Keratinocyte (primary cell): ENCODE data around the gene LMOD2. TPM values are rescaled to one million over a fixed set of nuclear protein-coding genes. Genes with fewer than 3 reads are reported as not detected.

ENCODE experiments used
- DNase-seq: peaks from one replicate; pipeline ENCODE4 v3.0.0-alpha.2; 2011; ENCODE audit warnings: low read depth, missing footprints, low spot score
- FAIRE-seq: peaks from 2 replicates; lab custom pipeline; 2011; peaks lifted over from hg19 to GRCh38; lab: Jason Lieb, UNC
- H2AFZ ChIP-seq: 2 replicates; pipeline ENCODE4 v1.6.0; 2012; ENCODE audit warnings: low read length, control low read depth, inconsistent platforms; ENCODE audit not compliant: control insufficient read depth
- H3K27ac ChIP-seq: 2 replicates; pipeline ENCODE4 v1.5.1; 2011; ENCODE audit warnings: low read length; ENCODE audit not compliant: control insufficient read depth, insufficient read depth
- H3K27me3 ChIP-seq: 3 replicates; pipeline ENCODE4 v1.6.0; 2011; ENCODE audit warnings: low read length; ENCODE audit not compliant: control insufficient read depth, insufficient read depth; ENCODE audit errors: extremely low read depth
- H3K36me3 ChIP-seq, 2 experiments: 2 replicates in 1 of 2; 3 replicates in 1 of 2; pipeline ENCODE4 v1.5.1; 2011; ENCODE audit warnings: low read length in 2 of 2, mild to moderate bottlenecking in 1 of 2; ENCODE audit not compliant: control insufficient read depth in 2 of 2, insufficient read depth in 2 of 2; ENCODE audit errors: extremely low read depth in 1 of 2
- H3K4me1 ChIP-seq: 3 replicates; pipeline ENCODE4 v1.5.1; 2011; ENCODE audit warnings: low read length; ENCODE audit not compliant: control insufficient read depth, insufficient read depth; ENCODE audit errors: extremely low read depth
- H3K4me2 ChIP-seq: 3 replicates; pipeline ENCODE4 v1.6.0; 2011; ENCODE audit warnings: low read depth, low read length; ENCODE audit not compliant: control insufficient read depth, insufficient read depth; ENCODE audit errors: extremely low read depth
- H3K4me3 ChIP-seq, 3 experiments: fragments of 200-600 bp in 1 of 3; sonication (generic) in 1 of 3; 2 replicates in 2 of 3; 3 replicates in 1 of 3; pipeline ENCODE4 v1.5.1; 2011 to 2016; ENCODE audit warnings: low read length in 3 of 3, mild to moderate bottlenecking in 3 of 3, control low read depth in 2 of 3, inconsistent platforms in 1 of 3, low read depth in 1 of 3, mixed read lengths in 1 of 3, mixed run types in 1 of 3, moderate library complexity in 1 of 3; ENCODE audit not compliant: control insufficient read depth in 2 of 3, insufficient read depth in 2 of 3; ENCODE audit errors: extremely low read depth in 1 of 3
- H3K79me2 ChIP-seq: 2 replicates; pipeline ENCODE4 v1.6.0; 2012; ENCODE audit warnings: low read length; ENCODE audit not compliant: control insufficient read depth, insufficient read depth
- H3K9ac ChIP-seq: 3 replicates; pipeline ENCODE4 v1.6.0; 2011; ENCODE audit warnings: low read length; ENCODE audit not compliant: control insufficient read depth, insufficient read depth; ENCODE audit errors: extremely low read depth
- H3K9me1 ChIP-seq: 3 replicates; pipeline ENCODE4 v1.6.0; 2011; ENCODE audit warnings: low read length; ENCODE audit not compliant: control insufficient read depth, insufficient read depth; ENCODE audit errors: extremely low read depth
- H3K9me3 ChIP-seq: 2 replicates; pipeline ENCODE4 v1.5.1; 2012; ENCODE audit warnings: low read depth, low read length; ENCODE audit not compliant: control insufficient read depth
- H4K20me1 ChIP-seq: 3 replicates; pipeline ENCODE4 v1.6.0; 2011; ENCODE audit warnings: low read length; ENCODE audit not compliant: control insufficient read depth, insufficient read depth; ENCODE audit errors: extremely low read depth
- CTCF ChIP-seq, 3 experiments: IDR thresholded peaks in 1 of 3; conservative IDR thresholded peaks in 1 of 3; optimal IDR thresholded peaks in 1 of 3; 2 replicates in 2 of 3; 3 replicates in 1 of 3; pipeline versions ENCODE3 to v1.5.1; 2011; ENCODE audit warnings: low read length in 3 of 3, mild to moderate bottlenecking in 3 of 3, moderate library complexity in 2 of 3, control low read depth in 1 of 3, inconsistent platforms in 1 of 3; ENCODE audit not compliant: insufficient read depth in 2 of 3; ENCODE audit errors: extremely low read depth in 1 of 3
- EZH2 ChIP-seq: IDR thresholded peaks from one replicate; pipeline ENCODE4 v1.6.1; 2012; ENCODE audit warnings: inconsistent platforms, mild to moderate bottlenecking, low read length, moderate library complexity
- dilution Hi-C: fragments of 300-500 bp; cut with MboI; formaldehyde crosslinking; loops from one replicate; pipeline ENCODE4 v1.7.0; 2020; ENCODE audit warnings: low sequenced_read_pairs; ENCODE audit not compliant: extremely low pct_ligation_motif_present
- polyA plus RNA-seq, 5 experiments: library from polyadenylated mRNA; depleted of rRNA in 3 of 5; stranded (reverse) in 3 of 5; stranded (forward) in 1 of 5; unstranded in 1 of 5; fragments of >200 nt; gene quantifications; 1 replicate in 1 of 5; 2 replicates in 3 of 5; 3 replicates in 1 of 5; pipeline versions ENCODE4 v1.2.1 to v1.2.3, GENCODE V29; 2011 to 2012; ENCODE audit warnings: missing spikeins in 2 of 5, low read depth in 1 of 5, low replicate concordance in 1 of 5

Gene LMOD2
- polyA plus RNA-seq, 1 donor (not counting 4 experiments of a cell fraction or from before 2014, with no cell fraction given): not detected

GRCh38 chr7:123628829-123629228, 26.8 kb upstream of the LMOD2 start:
- H3K79me2 ChIP-seq: no peaks in the 10 kb centered on the region
- H3K9me3 ChIP-seq: no peaks in the 10 kb centered on the region
- peaks cover 10% of the 10 kb centered on the region for H3K4me1 ChIP-seq
- no peak overlapping the region for H3K27ac ChIP-seq
- no peaks in the 10 kb centered on the region for H3K36me3 ChIP-seq
- TF ChIP-seq CTCF (optimal IDR thresholded peaks at IDR 0.05 in 1 of 3, IDR thresholded peaks at IDR 0.05 in 1 of 3, conservative IDR thresholded peaks at IDR 0.05 in 1 of 3; ENCODE audit: extremely low read depth in 1 of 3, insufficient read depth in 2 of 3, low read length in 3 of 3) (no peak), EZH2 (no peak)
- H2AFZ ChIP-seq: no peak overlapping the region
- H3K27me3 ChIP-seq: no peaks in the 10 kb centered on the region
- dilution Hi-C loops: no loop called here
- FAIRE-seq (no peak), DNase-seq (no peak)
- no peak overlapping the region for H3K9ac ChIP-seq
- no peaks in the 10 kb centered on the region for H3K9me1 ChIP-seq
- no peaks in the 10 kb centered on the region for H4K20me1 ChIP-seq
- H3K4me3 ChIP-seq: no peak overlapping the region
- H3K4me2 ChIP-seq: no peak overlapping the region

- no peaks in the 10 kb centered on the region for H3K9me1 ChIP-seq
- H3K9ac ChIP-seq: no peak overlapping the region
- TF ChIP-seq EZH2 (no peak), CTCF (optimal IDR thresholded peaks at IDR 0.05 in 1 of 3, IDR thresholded peaks at IDR 0.05 in 1 of 3, conservative IDR thresholded peaks at IDR 0.05 in 1 of 3; ENCODE audit: extremely low read depth in 1 of 3, insufficient read depth in 2 of 3, low read length in 3 of 3) (no peak)
- no peaks in the 10 kb centered on the region for H3K79me2 ChIP-seq
- dilution Hi-C loops: no loop called here
- DNase-seq (no peak), FAIRE-seq (no peak)
- H4K20me1 ChIP-seq: no peaks in the 10 kb centered on the region
- H2AFZ ChIP-seq: no peak overlapping the region
- no peaks in the 10 kb centered on the region for H3K27me3 ChIP-seq
- H3K36me3 ChIP-seq: no peaks in the 10 kb centered on the region
- no peak overlapping the region for H3K4me2 ChIP-seq
- peaks cover 12% of the 10 kb centered on the region for H3K4me1 ChIP-seq
- H3K27ac ChIP-seq: no peak overlapping the region
- H3K9me3 ChIP-seq: no peaks in the 10 kb centered on the region
- H3K4me3 ChIP-seq: no peak overlapping the region
Measured at GRCh38 chr7:123629281-123629680, 26.4 kb upstream of the LMOD2 start.
